Measurements from ENCODE around the gene CEP78.

DNA sequence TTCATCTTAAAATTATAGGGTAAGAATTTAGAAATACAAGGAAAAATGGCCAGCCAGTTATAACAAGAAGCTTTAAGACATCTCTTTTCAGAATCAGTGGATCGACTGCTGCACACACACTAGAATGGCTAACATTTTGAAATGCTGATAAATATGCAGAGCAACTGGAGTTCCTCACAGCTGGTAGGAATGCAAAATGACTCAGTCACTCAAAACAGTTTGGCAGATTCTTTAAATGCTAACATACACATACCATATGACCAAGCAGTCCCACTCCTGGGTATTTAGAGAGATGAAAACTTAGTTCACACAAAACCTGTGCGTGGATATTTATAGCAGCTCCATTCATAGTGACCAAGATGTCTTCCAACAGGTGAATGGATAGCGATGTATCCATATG, 37.9 kb downstream of the CEP78 start:
- TF ChIP-seq POLR2AphosphoS5 (IDR thresholded peaks at IDR 0.05; ENCODE audit: low read depth, low read length), result no peak
- no peak for TF ChIP-seq PAX5 (IDR thresholded peaks at IDR 0.05; ENCODE audit: insufficient read depth, low read length, severe bottlenecking)
- TF ChIP-seq POLR2A (IDR thresholded peaks at IDR 0.05; ENCODE audit: low read depth, low read length), result no peak
- no peak for TF ChIP-seq TAF1 (IDR thresholded peaks at IDR 0.05; ENCODE audit: low read depth, low read length)
- TF ChIP-seq POU2F2 (IDR thresholded peaks at IDR 0.05; ENCODE audit: low read depth, low read length), result no peak
